Measurements from ENCODE around the gene NT5DC3. TPM values are rescaled to one million over a fixed set of nuclear protein-coding genes. Genes with fewer than 3 reads are reported as not detected.

The NT5DC3 gene
- total RNA-seq, 1 donor from 2014 or later, result 5.3 TPM

GRCh38 chr12:103833095-103833775 is 7.8 kb downstream of the NT5DC3 start:
- DNase-seq (ENCODE audit: extremely low read depth, low read depth, low spot score), result no peak

GRCh38 chr12:103832048-103832997 is 8.7 kb downstream of the NT5DC3 start:
- DNase-seq (ENCODE audit: extremely low read depth, low read depth, low spot score), result no peak

- no peak for DNase-seq (ENCODE audit: extremely low read depth, low read depth, low spot score)
Measured at GRCh38 chr12:103830730-103831320, 10.2 kb downstream of the NT5DC3 start.

DNA sequence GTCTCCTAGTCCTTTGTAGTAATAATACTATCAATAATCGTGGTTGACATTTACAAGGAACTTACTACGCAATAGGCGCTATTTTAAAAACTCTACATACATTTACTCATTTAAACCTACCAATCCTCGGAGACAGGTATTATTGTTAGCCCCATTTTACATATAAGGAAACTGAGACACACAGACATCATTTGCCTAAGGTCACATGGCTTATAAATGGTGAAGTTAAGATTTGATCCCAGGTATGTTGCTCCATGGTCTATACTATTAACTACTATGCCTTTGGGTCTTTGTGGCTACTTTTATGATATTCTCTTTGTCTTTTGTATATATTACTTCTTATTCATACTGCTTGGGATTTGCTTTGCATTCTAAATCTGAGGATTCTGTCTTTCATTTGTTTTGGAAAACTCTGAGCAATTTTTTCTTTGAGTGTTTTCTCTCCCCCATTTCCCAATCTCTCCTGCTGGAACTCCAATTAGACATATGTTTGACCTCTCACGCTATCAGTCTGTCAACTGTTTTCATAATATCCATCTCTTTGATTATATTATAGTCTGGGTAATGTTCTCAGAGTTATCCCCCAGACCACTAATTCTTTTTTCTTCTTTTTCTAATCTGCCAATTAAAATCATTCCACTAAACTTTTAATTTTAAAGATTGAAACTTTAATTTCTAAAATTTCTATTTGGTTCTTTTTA is 10.9 kb downstream of the NT5DC3 start:
- DNase-seq (ENCODE audit: extremely low read depth, low read depth, low spot score), result no peak

GRCh38 chr12:103829092-103829491 is 11.9 kb downstream of the NT5DC3 start:
- DNase-seq (ENCODE audit: extremely low read depth, low read depth, low spot score), result no peak

- DNase-seq (ENCODE audit: extremely low read depth, low read depth, low spot score), result no peak
Measured at GRCh38 chr12:103827911-103828391, 13.1 kb downstream of the NT5DC3 start.

- DNase-seq (ENCODE audit: extremely low read depth, low read depth, low spot score), result no peak
Measured at GRCh38 chr12:103824845-103825244, 16.2 kb downstream of the NT5DC3 start.

DNA sequence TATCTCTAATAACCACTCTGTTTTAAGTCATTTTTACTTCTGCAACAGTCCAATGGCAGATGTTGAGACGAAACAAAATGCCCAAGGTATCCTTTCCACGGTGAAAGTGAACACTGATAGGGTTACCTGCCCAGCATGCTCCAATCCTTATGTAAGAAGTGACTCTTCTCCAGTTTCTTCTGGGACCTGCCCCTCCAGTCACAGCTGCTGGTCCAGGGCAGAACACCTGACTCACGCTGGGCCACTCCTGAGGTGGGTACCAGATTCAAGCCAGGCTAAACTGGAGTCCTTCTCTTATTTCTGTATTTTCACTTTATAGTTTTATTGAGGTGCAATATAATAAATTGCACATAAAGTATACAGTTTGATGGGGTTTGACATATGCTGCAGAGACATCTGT is 16.7 kb downstream of the NT5DC3 start:
- DNase-seq (ENCODE audit: extremely low read depth, low read depth, low spot score), result no peak

DNA sequence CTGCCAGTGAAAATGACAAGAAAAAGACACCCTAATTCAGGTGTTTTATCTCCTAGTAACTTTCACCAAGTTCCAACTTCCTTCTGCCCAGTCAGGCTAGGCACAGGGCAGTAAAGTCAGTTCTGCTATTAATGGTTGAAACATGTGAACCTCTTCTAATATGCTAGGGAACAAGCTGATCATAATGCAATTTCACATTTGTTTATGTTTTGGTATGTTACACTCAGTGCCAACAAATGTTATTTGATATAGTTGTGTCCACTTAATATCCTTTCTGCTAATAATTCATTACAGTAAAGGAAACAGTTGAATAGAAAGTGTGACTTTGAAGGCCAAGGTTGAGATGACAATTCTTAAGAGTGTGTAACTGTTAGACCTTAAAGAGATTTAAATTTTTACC is 17.2 kb downstream of the NT5DC3 start:
- no peak for DNase-seq (ENCODE audit: extremely low read depth, low read depth, low spot score)

- no peak for DNase-seq (ENCODE audit: extremely low read depth, low read depth, low spot score)
Measured at GRCh38 chr12:103821773-103822172, 19.3 kb downstream of the NT5DC3 start.

DNA sequence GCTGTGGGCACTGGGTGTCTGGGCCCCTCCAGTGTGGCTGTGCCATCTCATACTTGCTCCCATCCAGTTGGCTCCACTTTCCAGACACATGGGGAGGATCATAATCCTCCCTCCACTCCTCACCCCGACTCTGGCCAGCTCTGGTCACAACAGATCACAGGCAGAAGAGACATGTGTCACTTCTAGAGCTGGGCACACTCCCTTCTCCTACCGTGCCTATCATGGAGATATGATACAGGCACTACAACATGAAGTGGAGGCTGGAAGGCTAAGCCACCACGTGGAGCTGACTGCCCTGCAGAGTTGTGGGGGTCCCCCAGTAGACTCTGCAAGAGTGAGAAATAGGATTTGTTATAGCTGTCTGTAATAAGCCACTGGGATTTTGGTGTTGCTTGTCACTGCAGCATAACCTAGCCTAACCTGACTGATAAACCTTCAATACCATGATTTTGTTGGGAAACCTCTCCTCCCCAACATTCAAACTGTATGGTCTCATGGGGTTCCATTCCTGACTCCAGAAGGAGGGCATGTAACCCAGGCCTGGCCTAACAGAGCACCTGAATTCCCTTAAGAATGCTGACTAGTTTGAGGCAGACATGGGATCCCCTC is 20.0 kb downstream of the NT5DC3 start:
- no peak for DNase-seq (ENCODE audit: extremely low read depth, low read depth, low spot score)

DNA sequence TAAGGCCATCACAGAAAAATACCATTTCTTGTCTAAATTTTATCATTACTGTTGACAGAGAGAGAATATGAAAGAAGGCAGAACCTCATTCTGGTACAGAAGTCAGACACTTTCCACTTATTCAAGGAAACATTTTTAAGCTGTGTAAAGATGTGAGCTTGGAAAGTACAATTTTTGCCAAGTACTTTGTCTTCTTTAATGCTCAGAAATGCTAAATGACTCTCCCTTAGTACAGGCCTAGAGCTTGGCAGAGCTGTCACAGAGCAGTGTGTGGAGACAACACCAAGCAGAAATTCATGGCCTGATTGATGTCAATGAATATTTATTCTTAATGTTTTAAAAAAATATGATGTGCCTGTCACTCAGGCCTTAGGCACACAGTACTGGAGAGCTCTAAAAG is 20.7 kb downstream of the NT5DC3 start:
- no peak for DNase-seq (ENCODE audit: extremely low read depth, low read depth, low spot score)

DNA sequence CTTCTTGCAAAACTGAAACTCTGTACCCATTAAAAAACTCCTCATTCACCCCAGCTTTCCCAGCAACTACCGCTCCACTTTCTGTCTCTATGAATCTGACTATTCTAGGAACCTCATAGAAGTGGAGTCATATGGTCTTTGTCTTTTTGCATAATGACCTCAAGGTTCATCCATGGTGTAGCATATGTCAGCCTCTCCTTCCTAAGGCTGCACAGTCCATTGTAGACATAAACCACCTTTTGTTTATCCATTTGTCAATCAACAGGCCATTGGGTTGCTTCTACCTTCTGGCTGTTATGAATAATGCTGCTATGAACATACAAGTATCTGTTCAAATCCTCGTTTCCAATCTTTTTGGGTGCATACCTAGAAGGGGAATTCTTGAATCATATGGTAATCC is 21.1 kb downstream of the NT5DC3 start:
- DNase-seq (ENCODE audit: extremely low read depth, low read depth, low spot score), result no peak

DNA sequence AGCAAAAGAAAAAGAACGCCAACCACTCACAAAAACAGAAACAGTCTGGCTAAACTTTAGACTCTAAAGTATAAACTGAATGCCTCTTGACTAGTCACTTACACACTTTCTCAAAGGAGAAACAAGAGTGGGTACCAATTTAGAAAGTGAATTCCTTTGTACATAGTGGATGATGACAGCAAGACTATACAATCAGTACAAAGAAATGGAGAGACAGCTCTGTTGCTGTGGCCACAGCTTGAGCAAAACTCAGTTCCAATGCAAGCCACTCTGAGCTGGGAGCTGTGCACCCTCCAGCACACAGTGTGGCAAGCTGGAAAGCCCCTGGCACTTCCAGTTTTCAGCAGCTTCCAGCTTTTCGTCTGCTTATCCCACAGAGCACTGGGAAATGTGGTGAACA is 21.7 kb downstream of the NT5DC3 start:
- DNase-seq (ENCODE audit: extremely low read depth, low read depth, low spot score), result no peak

DNA sequence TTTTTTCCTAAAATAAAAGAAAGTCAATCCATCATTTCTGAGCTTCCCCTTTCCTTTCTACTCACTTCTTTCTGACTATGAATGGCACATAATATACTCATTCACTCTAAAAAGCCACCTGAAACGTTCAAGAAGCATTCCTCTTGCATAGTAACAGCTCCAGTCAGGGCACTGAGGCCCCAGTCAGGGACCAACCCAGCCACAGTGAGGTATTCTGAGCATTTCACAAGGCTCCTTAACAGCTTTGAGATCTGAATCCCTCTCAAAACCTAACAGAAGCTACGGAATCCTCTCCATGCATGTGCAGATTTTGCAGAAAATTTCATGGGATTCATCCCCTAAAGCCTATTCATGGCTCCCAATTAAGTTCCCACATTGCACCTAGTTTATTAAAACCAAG is 23.2 kb downstream of the NT5DC3 start:
- no peak for DNase-seq (ENCODE audit: extremely low read depth, low read depth, low spot score)

GRCh38 chr12:103816663-103817062 is 24.4 kb downstream of the NT5DC3 start:
- no peak for DNase-seq (ENCODE audit: extremely low read depth, low read depth, low spot score)

- no peak for DNase-seq (ENCODE audit: extremely low read depth, low read depth, low spot score)
Measured at GRCh38 chr12:103814436-103814835, 26.6 kb downstream of the NT5DC3 start.

GRCh38 chr12:103813949-103814348 is 27.1 kb downstream of the NT5DC3 start:
- no peak for DNase-seq (ENCODE audit: extremely low read depth, low read depth, low spot score)

- DNase-seq (ENCODE audit: extremely low read depth, low read depth, low spot score), result no peak
Measured at GRCh38 chr12:103813426-103813825, 27.6 kb downstream of the NT5DC3 start.

DNA sequence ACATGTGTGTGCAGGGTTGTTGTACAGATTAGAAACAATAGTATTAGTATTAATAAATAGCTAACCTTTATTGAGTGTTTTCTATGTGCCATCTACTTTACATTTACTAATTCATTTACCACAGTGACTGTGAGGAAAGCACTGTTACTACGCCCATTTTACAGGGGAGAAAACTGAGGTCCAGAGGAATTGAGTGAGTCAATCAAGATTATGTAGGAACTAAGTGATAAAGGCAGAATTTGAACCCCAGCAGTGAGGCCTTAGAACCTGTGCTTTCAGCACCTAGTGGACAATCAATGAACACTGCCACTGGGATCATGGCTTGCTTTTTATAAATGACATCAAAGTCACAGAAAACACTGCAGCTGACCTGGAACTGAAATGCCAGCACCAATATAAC is 28.2 kb downstream of the NT5DC3 start:
- DNase-seq (ENCODE audit: extremely low read depth, low read depth, low spot score), result no peak

Data from glomerular endothelial cell (primary cell).